Activated CD8-positive, alpha-beta memory T cell treated with anti-CD3 and anti-CD28 coated beads, Interleukin-2, amount 50 U/mL, for 24 hours (primary cell): Measurements from ENCODE around the gene MBL2.

Experiments
- DNase-seq: peaks from one replicate; pipeline ENCODE4 v3.0.0-alpha.2; 2020; ENCODE audit errors: extremely low read depth

MBL2 gene

DNA sequence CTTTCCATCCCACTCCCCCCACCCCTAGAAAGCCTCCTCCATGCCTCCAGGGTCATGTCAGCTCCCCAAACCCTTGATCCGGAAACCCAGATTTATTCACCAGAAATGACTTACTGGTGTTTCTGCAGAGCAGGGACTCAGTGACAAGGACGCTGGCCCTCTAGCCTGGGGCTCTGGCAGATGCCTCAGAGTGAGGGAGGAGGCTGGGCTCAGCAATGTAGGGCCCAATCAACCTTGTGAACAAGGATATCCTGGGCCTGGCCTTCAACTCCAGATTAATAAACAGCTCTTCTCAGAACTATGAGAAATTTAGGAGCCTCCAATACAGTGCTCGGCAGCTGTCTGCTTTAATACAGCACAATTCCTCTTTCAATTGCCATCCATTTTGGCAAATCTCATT, at the start of gene MBL2:
MBL2 (minus strand) TSS at position 162 of the 400 bp plus-strand sequence. CDS start 1,149 bp downstream, outside the sequence.
- no peak for DNase-seq

DNA sequence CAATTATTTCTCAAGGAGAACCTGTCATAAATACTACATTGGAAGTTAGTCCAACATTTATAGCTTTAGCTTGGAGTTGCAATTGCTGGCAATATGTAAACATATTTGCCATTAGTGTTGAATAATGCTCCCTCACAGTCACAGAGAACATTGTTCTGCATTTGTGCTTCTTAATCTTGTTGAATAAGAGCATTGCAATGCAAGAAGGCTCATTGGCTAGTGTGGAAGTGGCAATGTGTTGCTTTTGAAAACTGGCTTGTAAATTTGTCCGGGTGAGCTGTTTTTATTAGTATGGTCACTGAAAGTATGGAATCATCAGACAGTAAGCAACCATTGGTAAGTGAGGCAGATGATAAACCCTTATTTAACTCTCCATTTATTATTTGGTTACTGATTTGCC, 47.7 kb upstream of the MBL2 start:
- no peak for DNase-seq

DNA sequence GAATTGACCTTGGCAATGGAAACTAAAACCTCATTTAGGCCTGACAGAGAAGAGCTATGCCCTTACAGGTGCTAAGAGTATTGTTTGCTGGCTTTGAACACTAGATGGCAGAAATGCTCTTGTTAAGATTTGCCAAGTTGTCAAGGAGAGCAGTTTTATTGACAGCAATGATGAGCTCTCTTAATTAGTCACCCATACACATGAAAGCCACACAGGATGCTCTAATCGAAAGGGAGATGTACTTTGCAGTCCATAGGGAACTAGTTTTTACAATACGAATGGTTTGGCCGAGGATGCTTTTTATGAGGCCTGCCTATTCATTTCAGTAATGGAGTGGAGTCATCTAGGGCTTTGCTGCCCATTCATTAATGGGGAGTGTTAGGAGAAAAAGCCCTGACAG, 45.4 kb upstream of the MBL2 start:
- no peak for DNase-seq

DNA sequence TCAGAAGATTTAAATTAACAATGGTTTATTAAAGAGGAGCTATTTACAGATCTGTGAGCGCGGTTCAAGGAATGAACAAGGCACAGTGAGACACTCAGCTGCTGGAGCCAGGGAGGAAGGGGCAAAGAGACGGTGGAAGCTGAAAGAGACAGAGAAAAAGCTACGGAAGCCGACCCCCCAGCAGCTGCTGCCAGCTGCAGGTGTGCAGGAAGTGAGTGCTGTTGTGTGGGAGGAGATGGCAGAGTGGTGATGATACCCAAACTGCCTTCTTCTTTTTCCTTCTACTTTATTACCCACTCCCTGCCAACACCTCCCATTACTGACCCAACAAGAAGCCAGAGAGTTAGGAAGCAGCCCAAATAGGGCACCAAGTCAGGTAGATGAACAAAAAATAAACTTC, 41.9 kb upstream of the MBL2 start:
- no peak for DNase-seq

DNA sequence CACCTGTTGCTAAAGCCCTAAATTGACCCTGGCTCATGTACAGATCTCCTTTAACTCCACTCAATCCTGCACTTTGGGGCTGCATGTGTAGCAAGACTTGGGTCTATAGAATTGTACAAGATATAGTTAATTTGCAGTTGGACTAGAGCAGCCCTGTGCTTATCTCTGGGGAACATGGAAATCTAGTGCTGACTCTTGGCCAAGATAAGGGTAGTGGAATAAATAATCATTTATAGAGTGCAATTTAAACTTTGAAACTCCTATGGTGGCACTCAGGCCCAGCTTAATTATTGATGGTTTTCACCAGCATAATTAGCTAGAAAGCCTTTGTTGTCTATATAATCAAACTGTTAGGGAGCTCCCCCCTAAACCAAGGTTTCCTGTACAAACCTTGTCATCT, 39.2 kb upstream of the MBL2 start:
- DNase-seq = no peak

DNA sequence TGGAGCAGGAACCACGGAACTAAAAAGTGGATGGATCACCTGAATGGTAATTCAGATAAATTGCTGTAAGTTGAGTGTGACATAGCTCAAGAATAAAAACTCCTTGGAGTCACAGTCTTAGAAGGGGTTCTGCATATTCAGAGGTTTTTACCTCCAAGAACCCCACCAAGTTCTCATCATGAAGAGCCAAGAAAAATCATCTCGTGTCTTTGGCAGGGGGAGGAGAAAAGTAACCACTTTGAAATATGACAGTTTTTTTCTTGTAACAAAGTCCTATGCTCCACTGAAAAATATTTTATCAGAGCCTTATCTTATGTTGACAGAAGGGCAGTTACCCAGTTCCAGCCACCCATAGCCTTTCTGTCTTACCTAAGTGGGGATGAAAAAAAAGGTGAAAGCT, 38.2 kb upstream of the MBL2 start:
- no peak for DNase-seq

DNA sequence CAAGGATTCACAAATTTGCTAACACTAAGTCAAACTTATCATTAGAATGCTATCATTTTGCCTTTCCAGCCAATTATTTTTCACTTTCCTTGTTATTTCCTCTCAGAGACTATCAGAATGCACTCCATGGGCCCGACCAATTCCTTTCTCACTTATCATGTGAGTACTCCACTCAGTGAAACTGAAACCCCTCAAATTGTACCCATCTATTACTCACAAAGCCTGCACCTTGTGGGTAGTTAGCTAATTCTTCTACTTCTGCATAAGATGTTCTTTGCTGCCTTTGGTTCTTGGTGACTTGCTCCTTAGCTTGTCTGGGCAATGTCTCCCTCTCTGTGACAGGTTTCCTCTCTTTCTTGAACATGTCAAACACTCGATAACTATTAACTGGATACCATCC, 35.2 kb upstream of the MBL2 start:
- DNase-seq = no peak

DNA sequence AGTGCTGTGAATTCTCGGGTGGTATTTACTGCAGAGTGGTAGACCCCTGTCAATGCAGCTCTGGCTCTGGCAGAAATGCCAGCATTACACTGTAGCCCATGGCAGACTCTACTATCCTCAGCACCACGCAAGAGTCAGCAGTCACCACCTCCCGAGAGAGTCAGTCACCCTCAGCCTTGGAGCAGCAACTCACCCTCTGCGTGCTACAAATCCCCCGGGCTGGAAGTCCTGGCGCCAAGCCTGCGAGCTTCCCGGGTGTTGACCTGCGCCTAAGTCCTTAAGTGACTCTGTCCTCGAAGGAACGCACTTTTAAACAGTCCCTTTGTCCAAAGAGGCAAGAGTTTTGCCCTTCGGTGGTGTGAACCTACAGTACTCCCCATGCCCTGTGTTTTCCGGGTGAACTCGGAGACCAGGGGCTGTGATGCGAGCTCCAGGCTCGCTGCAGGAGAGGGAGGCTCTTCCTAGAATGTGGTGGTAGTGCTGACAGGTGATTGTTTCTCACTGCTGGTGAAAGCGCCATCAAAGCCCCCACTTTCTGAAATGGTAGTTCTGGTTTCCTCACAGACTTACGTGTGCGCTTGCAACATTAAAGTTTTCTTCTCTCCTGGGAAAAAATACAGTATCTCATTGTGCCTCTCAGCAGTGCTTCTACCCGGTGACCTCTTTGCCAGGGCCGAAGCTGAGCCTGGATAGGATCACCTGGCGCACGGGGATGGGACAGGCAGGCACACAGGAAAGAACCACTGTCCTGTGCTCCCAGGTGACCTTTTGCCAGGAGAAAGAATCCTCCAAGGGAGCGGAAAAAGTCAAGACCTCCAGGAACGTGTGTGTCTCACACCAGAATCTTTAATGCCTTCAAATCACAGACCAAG, 33.1 kb upstream of the MBL2 start:
- no peak for DNase-seq

DNA sequence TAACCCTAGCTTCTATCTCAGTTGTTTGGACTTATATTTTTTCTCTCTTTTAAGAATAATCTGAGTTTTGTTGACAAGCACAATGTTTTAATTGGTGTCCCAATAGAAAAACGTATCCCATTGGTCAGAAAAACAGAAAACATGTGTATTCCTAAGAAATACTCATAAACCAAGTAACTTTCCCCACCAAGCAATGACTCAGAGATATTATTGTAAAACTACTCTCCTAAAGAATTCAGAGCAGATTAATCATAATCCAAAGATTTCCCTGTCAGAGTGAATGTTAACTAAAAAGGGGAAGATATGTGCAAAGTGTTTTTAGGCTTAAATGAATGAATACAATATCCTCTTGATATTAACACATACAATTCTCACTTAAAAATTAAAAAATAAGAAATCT, 29.4 kb upstream of the MBL2 start:
- no peak for DNase-seq

DNA sequence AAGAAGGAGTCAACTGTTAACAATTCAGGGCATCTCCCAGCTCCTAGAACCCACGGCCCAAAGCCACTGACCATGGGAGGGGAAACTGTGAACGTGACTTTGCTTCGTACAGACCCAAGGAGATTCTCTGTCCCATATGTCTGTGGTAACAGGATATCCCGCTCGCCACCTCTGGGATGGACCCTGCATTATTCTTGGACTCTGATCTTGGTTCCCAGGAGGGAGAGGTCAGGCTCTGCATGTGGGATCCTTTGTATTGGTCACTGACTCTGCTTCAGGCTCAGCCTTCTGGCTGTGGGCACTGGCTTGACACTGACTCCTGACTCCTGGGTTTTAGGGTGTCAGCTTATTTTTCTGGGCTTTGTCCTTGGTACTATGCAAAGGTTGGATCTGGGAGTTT, 13.5 kb upstream of the MBL2 start:
- no peak for DNase-seq

DNA sequence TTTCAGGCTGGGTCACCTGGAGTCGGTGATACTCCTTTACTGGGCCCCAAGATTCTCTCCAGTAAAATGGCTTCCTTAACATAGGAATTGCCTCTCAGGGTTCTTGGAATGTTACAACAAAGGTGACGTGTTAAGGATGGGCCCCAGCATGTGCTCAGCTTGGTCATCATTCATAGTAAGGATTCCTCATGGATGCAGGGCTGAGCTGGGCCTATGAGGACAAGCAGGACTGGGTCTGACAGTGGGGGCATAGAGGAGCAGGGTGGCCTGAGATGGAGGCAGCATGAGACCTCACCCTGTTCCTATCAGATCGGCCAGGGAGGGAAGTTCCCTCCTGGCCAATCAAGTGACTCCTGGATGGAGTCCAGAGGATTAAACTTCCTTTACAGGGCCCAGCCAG, 12.8 kb upstream of the MBL2 start:
- no peak for DNase-seq

DNA sequence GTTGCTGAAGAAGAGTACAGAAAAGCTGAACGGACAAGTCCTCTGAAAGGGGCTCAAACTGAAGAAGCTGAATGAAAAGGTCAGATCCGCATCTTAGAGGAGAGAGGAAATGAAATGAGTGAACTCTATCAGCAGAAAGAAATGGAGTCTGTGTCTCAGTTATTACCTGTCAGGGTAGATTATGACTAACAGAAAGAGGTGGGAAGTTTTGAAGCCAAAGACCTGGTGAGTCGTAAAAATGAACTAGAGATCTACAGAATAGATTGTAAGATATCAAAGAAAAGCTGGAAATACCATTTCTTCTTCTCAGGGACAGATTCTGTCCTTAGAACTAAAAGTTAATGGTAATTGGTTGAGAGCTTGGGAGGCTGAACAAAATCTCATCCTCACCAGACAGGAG, 11.1 kb upstream of the MBL2 start:
- no peak for DNase-seq

DNA sequence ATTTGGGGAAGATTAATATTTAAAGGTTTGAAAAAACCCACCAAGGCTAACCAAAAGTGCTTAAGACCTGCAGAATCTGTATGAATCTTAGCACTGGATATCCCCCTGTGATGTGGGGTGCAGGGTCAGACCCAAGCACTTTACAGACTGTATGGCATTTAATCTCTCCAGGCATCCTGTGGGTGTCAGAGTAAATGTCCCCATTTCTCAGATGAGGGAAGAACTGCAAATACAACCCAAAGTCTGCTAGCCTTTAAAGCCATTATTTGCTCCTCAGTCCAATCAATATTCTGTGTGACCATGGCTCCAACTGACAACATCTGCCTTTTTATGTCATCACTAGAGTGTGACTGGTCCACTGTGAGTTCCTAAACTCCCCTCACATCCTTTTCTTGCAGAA, 10.0 kb upstream of the MBL2 start:
- DNase-seq = no peak

DNA sequence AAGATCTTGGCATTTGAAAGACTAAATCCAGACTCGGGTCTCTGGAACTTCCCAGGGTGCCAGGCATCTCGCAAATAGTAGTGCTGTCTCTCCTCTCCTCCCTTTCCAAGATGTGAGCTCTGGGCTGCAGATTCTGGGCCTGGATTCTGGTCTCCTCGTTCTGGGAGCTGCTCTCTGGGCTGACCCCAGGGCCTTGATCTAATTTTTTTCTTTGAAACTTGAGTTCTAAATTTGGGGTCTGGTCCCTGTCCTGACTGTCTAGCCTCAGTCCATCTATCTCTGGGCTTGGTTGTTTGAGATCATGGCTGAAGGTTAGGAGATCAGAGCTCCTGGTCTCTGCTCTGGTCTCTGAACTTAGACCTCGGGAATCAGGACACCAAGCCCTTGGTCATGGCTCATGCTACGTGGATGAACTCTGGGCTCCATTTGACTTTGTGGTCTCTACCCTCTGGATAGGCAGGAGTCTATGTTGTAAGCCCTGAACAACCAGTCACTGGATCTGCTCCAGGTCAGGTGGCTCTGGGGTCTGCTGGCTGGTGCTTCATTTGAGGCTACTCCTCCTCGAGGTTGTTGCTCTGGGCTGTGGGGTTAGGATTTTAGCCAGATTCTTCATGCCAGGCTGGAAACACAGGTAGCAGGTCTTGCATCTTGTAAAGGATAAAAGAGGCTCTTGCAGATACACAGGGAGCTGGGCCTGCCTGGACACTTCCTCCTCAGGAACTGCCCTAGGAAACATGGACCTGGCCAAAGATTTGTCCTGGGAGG, 8.0 kb upstream of the MBL2 start:
- DNase-seq = no peak

DNA sequence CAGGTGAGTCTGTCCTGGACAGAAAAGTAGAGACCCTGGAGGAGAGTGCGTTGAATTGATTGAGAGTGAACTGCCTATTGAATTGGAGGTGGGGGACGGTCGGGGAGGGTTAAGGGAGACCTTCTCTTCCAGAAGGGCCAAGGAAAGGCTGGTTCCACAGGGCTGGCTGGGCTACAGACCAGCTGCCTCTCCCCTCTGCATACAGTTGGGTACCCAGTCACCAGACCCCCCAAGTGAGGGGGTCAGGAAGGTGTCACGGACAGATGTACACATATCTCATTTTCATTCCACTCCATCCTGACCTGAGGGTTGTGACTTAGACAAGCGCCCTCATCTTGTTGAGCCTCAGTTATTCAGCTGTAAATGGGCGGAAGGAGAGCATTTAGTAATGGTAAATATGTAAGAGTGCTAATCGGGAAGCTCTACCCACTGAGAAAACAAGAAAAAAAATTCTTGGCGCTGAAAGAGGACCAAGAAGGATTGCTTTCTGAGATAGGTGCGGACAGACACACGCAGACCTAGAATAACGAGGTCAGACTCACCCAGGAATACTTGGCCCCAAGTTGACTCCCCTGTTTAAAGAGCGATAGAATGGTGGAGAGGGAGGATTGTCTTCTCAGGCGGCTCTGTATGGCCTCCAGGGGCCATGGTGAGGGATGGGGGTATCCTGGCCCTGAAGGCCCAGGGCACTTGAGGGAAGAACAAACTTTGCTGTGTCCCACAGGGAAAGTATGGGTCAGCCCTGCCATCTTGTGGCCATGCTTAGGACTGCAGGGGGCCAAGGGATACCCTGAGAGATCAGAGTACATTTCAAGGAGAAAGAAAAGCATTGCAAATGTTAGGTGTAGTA, 7.2 kb upstream of the MBL2 start:
- DNase-seq = no peak

DNA sequence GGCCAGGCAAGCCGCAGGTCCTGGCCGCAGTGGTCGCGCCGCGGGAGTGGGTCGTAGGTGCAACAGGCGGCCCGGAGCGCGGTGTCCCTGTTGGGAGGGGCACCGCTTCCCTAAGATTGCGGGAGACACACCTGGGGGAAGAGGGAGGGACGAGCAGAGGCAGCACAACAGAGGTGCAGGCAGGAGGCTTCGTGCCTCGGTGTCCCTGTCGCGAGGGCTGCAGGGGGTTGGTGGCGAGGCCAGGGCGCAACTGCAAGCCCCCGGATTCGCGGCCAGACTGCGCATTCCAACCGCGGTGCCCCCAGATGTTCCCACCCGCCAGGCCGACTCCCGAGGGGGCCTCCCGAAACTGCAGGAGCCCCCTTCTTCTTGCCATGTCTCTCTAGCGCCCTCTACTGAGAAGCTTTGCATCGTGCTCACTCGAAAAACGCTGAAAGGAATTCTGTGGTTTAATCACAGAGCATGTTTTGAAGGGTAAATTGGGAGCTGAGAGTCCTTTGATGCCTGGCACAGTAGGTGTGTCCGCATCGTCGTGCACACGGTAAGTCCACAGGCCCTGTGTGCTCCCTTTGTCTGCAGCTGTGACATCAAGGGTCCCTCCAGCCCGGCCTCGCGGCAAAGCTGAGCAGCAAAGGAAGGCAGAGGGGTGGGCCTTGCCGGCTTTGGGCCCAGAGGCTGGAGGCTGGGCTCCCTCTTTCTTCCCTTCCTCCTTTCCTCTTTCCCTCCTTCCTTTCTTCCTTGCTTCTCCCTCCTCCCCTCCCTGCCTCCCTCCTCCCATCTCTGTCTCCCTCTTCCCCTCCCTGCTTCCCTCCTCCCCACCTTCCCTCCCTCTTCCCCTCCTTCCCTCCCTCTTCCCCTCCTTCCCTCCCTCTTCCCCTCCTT, 6.2 kb upstream of the MBL2 start:
- DNase-seq = no peak

DNA sequence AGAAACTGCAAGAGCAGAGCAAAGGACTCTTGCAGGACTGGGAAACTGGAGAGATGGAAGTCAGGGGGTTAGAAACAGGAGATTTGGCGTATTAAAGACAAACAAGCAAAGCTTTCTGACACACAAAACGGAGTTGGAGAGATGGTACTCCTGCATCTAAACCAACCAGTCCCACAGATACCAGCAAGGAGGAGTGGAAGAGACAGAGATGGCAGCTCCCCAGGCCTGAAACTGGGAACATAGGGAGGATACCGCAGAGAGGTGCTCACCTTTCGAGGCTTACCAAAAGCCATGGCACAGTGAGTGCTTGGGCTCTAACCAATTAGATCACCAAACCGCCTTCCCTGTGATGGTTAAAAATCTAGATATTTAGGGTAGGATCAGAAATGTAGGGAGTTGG, 4.8 kb upstream of the MBL2 start:
- DNase-seq = no peak

DNA sequence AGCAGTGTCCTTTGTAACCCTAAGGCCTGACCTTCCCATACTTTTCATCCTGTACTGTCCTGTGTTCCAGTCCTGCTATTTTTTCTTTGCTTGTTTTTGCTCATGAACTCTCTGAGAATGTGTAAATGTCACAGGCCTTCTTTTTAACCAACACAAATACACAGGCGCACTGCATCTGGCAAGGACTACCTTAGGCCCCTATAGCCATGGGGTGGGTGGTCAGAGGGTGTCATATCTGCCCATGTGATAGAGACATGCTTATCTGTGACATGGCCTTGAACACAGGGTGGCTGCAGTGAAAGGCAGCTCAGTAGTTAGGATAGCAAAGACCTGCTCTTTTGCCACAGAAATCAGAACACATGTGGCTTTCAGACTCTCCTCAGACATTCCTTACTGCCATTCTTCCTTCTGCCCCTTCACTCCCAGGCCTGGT, 3.9 kb upstream of the MBL2 start:
- no peak for DNase-seq

DNA sequence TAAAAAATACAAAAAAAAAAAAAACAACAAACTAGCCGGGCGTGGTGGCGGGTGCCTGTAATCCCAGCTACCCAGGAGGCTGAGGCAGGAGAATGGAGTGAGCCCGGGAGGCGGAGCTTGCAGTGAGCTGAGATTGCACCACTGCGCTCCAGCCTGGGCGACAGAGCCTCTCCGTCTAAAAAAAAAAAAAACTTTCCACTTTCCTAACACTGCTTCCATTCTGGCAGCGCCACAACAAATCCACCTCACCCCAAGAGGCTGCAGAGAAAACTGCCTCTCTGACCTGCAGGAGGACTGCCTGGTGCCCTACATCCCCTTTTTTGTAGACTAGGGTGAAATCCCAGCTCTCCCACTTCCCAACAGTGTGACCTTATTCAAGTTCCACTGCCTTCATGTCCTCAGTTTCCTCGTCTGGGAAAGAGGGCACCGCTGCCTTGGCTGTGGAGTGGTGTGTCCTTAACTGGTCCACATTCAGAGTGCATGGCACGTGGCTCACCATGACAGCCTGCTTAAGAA, 2.6 kb upstream of the MBL2 start:
- DNase-seq = no peak

DNA sequence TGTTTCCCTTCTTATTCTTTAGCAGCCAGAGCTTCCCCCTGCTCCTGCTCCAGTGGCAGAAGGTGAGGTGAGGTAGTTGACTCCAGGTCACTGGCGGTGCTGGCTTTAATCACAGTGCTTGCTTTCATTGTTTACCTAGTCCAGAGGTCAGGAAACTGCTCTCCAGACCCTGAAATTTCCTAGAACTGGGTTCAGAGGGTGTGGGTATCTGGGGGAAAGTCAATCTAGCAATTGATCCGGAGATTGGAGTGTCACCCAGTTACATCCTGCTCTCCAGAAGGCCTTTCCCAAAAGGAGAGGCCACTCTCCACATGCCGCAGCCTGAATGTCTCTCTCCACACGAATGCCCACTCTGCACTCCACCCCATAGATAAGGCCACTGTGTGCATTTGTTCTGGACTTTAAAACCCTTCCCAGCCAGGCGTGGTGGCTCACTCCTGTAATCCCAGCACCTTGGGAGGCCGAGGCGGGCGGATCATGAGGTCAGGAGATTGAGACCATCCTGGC, 2.1 kb upstream of the MBL2 start:
- DNase-seq = no peak

DNA sequence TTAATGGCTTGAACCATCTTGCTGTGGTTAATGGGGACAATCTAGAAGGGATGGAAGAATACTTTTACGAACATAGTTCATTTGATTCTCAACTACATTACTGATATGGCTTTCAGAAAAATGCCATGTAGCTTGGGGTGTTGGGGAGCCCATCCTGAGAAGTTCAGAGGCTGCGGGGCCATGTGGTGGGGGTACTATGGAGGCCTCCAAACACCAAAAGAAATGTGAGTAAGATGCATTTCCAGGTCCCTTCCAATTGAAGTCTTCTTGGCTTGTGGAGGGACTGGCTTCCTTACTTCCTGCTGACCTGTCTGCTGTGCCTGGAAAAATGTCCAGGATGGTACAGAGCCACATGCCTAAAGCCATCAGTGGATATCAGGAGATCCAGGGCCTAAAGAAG, 1.6 kb upstream of the MBL2 start:
- DNase-seq = no peak
